Stimulated activated CD4-positive, alpha-beta T cell treated with anti-CD3 and anti-CD28 coated beads, TNF-alpha, amount 100 ng/mL, for 24 hours (primary cell): ENCODE results near the gene KLHDC7B.

Experiments
- DNase-seq, 3 experiments: peaks; one replicate each; pipeline ENCODE4 v3.0.0-alpha.2; 2020; ENCODE audit warnings: low read depth in 3 of 3

Gene KLHDC7B

DNA sequence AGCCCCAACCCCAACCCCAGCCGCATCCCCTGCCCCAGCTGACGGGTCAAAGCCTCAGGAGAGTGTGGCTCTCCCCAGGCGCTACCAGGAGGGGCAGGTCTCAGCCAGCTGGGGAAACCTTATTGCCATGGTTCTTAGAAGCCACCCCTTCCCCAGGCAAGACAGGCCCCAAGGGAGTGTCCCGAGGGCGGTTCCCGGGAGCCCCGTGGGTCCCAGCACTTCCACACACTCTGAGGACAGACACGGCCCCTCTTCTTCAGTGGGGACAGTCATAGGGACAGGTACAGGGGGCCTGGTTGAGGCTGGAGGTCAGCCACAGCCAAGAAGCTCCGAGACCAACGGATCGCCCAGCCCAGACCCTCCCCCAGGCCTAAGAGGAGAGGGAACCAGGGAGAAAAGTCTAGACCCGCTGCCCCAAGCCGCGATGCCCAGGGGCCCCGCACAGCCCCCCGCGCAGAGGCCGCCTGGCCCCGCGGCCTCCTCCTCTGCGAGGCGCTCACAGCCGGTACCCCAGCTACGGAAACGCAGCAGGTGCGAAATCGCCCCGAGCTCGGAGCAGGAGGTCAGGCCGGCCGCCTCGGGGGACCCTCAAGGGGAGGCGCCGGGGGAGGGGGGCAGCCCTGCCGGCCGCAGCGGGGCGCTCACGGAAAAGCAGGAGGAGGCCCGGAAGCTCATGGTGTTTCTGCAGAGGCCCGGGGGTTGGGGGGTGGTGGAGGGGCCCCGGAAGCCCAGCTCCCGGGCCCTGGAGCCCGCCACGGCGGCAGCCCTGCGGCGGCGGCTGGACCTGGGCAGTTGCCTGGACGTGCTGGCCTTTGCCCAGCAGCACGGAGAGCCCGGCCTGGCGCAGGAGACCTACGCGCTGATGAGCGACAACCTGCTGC lies 2.6 kb downstream of the KLHDC7B start:
- DNase-seq = peak in 1 of 3 experiments; percentile 52

- no peak for DNase-seq
Observed at GRCh38 chr22:50548921-50549790, 3.5 kb downstream of the KLHDC7B start.

GRCh38 chr22:50550395-50550794 lies 4.7 kb downstream of the KLHDC7B start:
- DNase-seq = no peak

DNA sequence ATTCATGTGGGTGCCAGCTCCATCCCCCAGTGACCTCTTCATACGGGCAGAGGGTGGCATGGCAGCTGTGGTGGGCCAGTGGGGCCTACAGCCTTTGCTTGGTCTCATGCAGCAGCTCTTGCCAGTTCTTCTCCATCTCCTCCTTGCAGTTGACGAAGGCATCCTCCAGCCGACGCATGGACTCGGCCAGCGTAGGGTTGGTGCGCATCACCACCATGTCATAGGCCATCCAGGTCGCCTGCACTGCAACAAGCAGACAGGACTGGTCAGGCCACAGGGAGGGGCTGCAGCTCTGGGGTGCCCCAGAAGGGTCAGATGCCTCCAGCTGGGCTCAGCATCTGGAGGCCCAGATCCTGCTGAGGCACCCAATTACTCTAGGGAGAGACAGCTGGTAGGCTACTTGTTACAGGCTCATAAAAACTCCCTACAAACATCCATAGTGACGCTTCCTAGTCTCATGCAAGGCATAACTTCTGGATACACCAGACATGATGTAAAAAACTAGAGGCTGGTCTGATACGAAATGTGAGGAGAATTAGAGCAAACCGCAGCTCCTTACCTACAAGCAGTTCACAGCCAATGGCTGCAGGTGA lies 5.6 kb downstream of the KLHDC7B start:
- no peak for DNase-seq

DNA sequence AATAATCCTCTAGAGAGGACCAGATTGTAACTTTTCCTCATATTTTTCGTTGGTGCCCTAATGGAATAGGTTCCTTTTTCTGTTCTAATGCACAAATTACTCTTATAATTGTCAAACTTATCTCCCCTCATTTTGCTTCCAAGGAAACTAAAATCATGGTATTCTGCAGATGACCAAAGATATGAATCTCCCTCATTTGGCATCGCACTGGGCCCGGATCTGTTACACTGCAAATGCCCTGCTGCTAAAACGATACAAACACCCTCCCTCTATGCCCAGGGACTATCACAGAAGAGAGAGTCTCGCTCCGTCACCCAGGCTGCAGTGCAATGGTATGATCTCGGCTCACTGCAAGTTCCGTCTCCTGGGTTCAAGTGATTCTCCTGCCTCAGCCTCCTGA lies 7.6 kb downstream of the KLHDC7B start:
- DNase-seq = no peak

DNA sequence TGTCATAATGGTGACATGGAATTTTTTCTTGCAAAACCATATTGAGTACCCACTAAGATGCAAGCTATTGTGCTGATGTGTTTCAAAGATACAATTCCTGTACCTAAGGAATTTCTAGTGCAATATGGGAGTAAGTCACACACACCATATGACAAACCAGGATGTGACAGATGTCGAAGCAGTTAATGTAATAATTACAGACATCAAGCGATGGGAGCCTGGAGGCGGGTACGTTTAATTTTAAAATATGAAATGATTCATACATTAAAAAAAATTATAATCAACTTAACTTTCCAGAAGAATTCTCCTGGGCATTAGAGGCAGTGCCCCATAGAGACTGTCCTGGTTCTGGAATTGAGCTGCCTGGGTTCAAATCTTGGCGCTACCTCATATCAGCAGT lies 11.0 kb downstream of the KLHDC7B start:
- no peak for DNase-seq

DNA sequence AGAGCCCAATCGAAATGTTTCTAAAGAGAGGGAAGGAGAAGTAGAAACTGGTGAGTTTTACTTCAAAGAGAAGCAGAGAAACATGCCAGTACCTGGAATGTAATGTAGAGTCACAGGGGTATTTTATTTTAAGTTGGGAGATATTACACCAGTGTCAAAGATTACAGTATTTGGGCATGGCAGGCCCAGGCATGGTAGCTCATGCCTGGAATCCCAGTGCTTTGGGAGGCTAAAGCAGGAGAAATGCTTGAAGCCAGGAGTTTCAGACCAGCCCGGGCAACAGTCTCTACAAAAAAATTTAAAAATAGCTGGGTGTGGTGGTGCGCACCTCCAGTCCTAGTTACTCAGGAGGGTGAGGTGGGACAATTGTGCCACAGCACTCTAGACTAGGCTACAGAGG lies 14.3 kb downstream of the KLHDC7B start:
- DNase-seq = no peak

- DNase-seq = no peak
Observed at GRCh38 chr22:50561401-50562358, 16.0 kb downstream of the KLHDC7B start.

DNA sequence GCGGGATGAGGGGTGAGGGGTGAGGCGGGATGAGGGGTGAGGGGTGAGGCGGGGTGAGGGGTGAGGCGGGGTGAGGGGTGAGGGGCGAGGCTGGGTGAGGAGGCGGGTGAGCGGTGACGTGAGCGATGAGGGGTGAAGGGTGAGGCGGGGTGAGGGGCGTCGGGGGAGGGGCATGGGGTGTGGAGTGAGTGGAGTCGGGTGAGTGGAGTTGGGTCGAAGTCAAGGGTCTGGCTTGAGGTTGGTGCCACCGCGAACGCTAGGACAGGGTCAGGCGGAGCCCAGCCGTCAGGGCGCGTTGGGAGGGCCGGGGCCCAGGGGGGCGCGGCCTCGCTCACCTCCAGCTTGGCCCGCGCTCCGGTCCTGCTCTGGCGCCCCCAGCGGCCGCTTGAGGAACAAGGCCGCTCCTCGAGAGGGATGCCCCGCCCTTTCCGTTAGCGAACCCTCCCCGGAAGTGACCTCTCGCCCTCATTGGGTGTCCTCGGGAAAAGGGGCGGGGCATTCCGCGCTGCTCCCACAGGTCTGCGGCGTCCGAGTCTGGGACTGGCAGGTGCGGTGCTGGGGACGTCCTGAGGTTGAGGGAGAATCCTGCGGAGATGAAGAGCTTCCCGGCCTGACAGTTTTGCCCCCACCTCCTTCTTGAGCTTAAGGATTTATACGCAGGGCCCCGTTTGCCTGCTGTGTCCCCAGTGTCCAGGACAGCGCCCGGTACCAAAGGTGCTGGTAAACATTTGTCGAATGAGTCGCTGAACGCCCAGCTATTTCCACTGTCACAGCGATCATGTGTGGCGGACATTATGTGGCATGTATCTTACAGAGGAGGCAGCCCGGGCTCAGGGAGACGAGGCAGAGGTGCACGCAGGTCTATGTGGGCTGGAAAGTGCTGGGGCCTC lies 17.1 kb downstream of the KLHDC7B start, which contains the start of gene SYCE3:
TSS of gene SYCE3 (minus strand) at position 397 of the 890 bp plus-strand sequence. CDS start 6,514 bp downstream, outside the sequence.
- peak; percentile 94 to 98 (median 96) for DNase-seq

DNA sequence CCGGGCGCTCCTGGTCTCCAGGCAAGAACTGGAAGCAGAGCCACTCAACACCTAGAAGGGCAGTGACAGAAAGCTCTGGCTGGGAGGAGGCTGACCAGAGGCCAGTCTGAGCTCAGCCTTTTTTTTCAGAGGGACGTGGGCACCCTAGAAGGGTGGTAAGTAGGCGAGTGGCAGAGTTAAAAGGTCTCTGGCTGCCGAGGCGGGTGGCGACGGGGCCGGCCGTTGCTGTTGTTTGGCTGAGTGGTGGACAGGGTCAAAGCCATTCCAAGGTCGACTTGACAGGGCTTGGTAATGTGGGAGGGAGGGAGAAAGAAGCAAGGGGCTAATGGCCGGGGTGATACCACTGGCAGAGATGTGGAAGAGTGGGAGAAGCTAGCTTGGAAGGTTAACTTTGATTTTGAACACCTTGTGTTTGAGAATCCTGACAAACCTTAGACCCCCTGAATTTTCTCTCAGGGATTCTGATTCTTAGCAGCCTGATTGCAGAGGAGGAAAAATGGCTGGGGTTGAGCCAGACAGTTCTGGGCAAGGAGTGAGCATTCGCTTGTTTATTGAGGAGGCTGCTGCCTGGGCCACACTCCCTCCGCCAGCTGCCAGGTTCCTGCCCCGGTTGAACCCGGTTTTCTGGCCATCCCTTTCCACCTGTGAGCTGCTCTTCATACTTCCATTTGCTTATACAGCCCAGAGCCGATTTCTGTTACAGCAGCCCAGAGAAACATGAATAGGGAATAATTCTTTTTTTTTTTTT lies 17.9 kb downstream of the KLHDC7B start:
- no peak for DNase-seq

DNA sequence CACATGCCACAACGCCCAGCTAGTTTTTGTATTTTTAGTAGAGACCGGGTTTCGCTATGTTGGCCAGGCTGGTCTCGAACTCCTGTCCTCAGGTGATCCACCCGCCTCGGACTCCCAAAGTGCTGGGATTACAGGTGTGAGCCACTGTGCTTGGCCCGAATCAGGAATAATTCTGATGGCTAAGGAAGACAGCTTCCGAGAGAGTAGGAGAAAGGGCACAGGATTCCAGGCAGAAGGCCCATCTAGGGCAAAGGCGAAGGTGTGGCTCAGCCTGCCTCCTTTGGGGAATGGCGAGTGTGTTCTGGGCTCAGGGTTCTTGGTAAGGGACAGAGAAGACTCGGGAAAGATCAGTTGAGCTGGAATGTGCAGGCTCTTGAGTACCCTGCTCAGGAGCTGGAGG lies 18.6 kb downstream of the KLHDC7B start:
- no peak for DNase-seq

DNA sequence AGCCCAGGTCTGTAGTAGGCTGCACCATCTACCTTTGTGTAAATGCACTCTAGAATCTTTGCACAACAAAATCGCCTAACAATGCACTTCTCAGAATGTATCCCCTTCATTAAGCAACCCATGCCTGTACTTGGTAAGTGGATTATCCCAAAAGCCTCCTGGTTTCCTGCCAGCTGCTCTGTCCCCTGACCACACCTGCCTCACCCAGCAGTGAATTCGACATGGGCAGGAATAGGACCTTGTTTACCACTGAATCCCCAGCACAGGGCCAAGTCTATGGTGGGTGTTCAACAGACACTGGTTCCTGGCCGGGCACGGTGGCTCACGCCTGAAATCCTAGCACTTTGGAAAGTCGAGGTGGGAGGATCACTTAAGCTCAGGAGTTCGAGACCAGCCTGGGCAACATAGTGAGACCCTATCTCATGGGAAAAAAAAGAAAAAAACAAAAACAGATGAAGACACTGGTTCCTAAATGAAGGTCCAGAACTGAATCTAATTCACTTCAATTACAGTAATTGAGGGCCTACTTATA lies 22.1 kb downstream of the KLHDC7B start:
- no peak for DNase-seq

- no peak for DNase-seq
Observed at GRCh38 chr22:50568626-50569025, 22.9 kb downstream of the KLHDC7B start.

DNA sequence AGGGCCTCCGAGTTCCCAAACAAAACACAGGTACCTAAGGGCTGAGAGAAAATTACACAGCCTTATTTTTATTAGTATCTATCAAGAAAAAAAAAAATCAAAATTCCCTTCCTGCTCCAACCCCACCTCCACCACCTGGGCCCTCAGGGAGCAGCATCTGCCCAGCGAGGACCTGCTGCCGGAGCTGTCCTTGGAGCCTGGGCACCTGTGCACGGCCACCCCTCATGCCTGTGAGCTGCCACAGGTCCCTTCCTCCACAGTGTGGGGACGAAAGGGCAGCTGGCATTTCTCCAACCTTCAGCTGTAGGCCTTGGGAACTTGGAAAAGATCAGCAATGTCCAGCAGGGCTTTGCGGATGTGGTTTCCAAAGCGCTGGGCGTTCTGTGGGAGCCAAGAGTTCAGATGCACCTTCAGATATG lies 23.4 kb downstream of the KLHDC7B start:
- no peak for DNase-seq

GRCh38 chr22:50569896-50570535 lies 24.3 kb downstream of the KLHDC7B start:
- no peak for DNase-seq

DNA sequence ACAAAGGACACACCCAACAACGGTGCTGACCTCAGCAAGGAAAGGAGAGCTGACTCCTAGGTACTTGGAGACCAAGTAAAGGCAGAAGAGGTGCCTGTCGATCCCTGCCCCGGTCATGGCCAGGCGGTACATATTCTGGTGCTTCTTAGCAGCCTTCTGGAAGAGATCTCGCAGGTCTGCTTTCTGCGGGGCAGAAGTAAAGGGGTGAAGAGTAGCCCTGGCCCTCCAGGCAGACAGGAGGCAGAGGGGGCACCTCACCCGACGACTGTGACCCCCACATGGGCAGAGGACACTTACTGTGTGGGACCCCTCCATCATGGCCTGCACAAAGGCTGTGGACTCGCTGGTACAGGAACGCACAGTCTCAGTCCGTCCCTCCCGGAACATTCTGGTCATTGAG lies 25.2 kb downstream of the KLHDC7B start:
- no peak for DNase-seq

GRCh38 chr22:50571264-50572175 lies 25.8 kb downstream of the KLHDC7B start:
- no peak for DNase-seq
